ENCODE measurements around the gene SIGLECL1.

DNA sequence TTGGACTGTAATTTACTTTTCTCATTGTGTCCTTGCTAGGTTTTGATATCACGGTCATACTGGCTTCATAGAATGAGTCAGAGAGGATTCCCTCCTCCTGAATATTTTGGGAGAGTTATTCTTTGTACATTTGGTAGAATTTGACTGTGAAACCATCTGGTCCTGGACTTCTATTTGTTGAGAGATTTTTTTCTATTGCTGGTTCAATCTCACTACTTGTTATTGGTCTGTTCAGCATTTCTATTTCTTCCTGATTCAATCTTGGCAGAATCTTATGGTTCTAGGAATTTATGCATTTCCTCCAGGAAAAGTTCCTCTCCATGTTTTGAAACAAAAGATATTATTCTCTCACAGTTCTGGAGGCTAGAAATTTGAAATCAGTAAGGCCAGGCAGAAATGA, 30.9 kb upstream of the SIGLECL1 start:
- TF ChIP-seq, protein P1, sequence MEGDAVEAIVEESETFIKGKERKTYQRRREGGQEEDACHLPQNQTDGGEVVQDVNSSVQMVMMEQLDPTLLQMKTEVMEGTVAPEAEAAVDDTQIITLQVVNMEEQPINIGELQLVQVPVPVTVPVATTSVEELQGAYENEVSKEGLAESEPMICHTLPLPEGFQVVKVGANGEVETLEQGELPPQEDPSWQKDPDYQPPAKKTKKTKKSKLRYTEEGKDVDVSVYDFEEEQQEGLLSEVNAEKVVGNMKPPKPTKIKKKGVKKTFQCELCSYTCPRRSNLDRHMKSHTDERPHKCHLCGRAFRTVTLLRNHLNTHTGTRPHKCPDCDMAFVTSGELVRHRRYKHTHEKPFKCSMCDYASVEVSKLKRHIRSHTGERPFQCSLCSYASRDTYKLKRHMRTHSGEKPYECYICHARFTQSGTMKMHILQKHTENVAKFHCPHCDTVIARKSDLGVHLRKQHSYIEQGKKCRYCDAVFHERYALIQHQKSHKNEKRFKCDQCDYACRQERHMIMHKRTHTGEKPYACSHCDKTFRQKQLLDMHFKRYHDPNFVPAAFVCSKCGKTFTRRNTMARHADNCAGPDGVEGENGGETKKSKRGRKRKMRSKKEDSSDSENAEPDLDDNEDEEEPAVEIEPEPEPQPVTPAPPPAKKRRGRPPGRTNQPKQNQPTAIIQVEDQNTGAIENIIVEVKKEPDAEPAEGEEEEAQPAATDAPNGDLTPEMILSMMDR (IDR thresholded peaks at IDR 0.05; ENCODE audit: low read length): no peak
- TF ChIP-seq EZH2 (IDR thresholded peaks at IDR 0.05; ENCODE audit: borderline replicate concordance, low read length): no peak
